UCSD-AML1 (cell line): Measurements from ENCODE around the gene BPIFB6.

ENCODE experiments used
- DNase-seq: peaks from one replicate; lab custom pipeline; 2025; ENCODE audit not compliant: unreplicated experiment; lab: John Stamatoyannopoulos, UW

The BPIFB6 gene

GRCh38 chr20:33015700-33016580 is 15.5 kb upstream of the BPIFB6 start:
- DNase-seq = no peak

DNA sequence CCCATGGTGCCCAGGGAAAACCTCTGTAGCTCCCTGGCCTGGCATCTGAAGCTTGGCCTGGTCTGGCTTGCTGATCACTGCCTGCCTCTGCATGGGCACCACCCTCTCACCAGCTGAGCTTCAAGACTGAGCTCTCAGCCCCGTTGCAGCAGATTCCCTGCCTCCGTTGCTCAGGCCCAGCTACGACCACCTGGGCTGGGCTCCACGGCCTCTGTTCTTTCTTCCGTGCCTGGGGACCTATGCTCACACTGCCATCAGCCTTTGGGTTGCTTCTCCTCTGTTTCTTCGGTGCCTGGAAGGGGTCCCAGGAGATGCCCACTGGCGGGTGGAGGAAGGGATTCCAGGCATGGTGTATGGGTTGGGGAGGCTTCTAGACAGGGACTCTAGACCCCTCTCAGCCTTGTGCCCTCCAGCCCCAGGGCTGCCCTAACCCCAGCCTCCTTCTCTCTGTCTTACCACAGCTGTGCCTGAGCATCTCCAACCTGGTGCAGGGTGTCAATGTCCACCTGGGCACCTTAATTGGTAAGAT is 14.8 kb upstream of the BPIFB6 start:
- no peak for DNase-seq

DNA sequence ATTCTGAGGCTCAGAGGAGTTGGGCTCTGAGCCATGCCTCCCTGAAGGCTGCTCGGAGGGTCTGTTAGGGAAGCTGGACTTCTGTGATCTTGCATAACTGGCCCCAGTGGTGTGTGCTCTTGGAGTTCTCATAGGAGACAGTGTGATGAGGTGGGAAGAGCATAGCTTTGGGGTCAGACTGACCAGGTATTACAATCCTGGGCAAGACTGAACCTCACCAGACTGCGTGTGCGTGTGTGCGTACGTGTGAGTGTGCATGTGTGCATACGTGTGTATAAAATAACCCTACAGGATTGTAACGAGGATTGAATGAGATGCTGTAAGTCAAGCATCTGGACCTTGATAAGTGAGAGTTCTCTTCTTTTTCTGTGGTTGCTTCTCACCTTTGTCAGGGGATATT is 13.9 kb upstream of the BPIFB6 start:
- no peak for DNase-seq

GRCh38 chr20:33018169-33018931 is 13.1 kb upstream of the BPIFB6 start:
- DNase-seq = no peak

GRCh38 chr20:33019465-33020277 is 11.8 kb upstream of the BPIFB6 start:
- no peak for DNase-seq

GRCh38 chr20:33020278-33021161 is 10.9 kb upstream of the BPIFB6 start:
- DNase-seq = no peak

GRCh38 chr20:33021879-33022278 is 9.6 kb upstream of the BPIFB6 start:
- no peak for DNase-seq

DNA sequence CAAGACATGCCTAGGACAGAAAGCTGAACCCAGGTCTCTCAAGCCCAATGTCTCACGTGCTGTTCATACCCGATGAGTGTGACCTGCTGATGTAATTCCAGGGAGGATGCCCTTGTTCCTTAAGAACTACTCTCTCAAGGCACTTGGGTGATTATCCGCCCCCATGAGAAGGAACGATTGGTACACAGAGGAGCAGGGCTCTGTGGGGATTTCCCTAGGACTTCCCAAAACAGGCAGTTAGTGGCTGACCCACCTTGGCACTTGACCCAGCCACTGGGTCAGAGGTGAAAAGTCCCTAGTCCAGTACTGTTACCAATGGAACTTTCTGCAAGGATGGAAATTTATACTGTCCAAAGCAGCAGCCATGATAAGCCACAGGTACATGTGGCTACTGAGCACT is 9.2 kb upstream of the BPIFB6 start:
- no peak for DNase-seq

DNA sequence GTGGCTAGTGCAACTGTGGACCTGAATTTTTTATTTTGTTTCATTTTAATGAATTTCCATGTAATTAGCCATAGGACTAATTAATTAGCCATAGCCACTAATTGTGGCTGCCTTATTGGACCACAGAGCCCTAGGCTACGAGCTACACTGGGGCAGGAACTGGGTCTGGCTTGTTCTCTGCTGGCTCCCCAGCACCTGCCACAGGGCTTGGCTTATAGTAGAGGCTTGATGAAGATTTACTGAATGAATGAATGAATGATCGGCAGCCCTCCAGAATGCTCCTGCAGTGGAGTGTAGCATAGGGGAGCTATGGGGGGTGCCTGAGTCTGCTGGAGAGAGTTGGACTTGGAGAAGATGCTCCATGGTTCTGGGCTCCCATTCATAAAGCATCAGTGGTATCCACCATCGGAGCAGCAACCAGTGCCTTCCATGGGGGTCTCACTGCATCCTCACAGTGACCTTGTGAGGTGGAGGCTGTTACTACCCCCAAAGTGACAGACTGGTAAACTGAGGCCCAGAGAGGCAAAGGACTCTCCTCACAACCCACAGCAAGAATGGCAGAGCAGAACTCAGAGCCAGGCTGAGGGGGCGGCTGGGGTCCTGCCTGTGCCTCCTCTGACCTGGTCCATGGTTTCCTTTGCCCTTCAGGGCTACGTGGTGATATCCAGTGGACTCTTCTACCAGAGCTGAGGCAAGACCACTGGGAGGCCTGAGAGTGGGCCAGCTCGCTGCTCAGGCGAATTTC is 8.6 kb upstream of the BPIFB6 start:
- DNase-seq = no peak

DNA sequence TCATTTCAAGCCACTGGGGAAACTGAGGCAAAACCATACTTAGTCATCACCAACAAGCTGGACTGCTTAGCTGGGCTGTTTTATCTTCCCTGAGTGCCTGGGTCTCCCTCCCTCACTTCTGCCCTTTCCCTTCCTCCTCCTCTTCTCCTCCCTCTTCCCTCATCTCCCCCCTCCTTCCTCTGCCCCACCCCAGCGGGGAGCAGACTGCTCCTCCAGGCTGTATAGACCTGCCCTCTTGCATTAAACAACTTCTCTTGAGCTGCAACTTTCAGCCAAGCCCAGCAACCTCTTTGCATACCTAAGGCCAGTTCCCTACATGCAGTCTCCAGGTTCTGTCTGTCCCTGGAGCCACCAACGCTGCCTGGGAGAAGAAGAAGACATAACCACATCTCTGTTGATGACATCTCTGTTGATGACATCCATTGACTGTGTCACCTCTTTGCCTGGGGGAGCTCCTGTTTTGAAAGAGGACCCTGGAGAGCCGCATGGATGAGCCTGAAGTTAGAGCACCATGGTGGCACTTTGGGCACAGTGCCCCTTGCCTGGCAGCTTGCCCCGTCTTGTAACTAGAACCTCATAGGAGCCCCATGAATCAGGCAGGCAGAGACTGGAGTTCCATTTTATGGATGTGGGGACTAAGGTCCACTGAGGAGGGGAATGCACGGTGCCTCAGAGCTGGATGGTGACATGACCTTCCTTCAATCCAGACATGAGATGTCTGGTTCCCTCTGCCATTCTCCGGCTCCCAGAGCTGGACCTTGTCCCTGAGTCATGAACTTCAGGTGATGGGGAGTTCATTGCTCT is 7.8 kb upstream of the BPIFB6 start:
- no peak for DNase-seq

GRCh38 chr20:33024243-33024560 is 7.2 kb upstream of the BPIFB6 start:
- no peak for DNase-seq

DNA sequence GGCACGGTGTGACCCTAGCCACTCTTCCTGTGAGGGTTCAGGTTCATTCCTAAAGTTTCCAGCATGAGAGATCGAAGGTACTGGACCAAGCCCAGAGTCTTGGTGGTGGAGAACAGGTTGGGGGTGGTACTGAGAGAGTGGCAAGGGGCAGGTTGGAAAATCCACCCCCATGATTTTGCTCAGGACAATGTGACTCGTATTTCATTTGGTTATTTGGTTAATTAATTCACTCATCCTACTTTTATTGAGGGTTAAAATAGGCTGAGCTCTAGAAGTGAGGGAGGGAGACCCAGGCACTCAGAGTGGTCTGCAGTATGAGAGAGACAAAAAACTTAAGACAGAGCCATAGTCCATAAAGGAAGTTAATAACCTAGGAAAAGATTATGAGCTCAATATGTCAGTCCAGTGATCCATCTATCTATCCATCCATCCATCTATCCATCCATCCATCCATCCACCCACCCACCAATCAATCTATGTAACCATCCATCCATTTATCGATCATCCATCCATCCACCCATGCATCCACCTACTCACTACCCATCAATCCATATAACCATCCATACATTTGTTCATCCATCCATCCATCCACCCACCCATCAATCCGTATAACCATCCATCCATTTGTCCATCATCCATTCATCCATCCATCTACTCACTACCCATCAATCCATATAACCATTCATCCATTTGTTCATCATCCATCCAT is 6.7 kb upstream of the BPIFB6 start:
- DNase-seq = no peak

DNA sequence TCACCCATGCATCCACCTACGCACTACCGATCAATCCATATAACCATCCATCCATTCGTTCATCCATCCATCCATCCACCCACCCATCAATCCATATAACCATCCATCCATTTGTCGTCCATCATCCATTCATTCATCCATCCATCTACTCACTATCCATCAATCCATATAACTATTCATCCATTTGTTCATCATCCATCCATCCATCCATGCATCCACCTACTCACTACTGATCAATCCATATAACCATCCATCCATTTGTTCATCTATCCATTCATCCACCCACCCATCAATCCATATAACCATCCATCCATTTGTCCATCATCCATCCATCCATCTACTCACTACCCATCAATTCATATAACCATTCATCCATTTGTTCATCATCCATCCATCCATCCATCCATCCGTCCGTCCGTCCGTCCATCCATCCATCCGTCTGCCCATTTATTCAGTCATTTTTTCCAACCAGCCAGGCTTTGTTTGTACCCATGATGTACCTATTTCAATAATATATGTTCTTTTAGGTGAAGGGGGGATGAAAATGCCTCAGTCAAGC is 6.1 kb upstream of the BPIFB6 start:
- no peak for DNase-seq

GRCh38 chr20:33026072-33026778 is 5.2 kb upstream of the BPIFB6 start:
- DNase-seq = no peak

DNA sequence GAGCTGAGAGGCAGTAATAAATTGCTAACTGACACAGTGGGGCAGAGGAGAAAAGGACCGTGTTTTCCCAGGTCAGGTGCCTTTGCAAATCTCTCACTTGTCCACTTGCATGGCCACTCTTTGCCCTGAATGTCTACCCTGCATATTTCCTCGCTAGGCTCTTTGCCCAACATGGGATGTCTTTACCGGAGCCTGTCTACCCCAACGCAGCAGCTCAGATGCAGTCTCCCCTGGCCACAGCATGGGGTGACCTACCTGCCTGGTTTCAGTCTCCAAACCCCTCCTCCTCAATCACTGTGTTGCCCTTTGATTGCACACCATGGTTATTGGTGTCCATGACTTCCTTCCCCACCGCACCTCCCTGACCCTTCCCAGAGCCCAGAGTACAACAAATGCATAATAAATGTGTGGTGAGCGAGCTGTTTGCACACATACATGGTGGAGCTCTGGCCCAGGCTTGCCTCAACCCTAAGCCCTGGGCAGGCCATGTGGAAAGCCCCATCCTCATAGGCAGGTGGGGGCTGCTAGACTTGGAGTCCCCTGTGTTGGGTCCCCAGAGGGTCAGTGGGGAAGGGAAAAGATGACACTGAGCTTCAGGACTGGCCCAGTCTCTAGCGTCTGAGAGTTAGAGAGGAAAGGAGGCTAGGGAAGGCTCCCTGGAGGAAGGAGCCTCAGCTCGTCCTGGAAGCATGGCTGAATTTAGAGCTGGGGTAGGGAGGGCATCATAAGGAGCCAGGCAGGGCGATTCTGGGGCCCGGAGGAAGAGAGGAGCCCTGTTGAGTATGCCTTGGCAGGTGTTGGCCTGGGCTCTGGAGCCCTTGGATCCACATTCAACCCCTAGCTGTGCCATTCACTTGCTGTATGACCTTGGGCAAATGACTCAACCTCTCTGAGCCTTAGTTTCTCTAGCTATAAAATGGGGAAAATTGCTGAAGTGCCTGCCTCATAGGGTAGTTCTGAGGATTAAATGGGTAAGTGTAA is 4.4 kb upstream of the BPIFB6 start:
- no peak for DNase-seq
